Smooth muscle cell (in vitro differentiated cells): Measurements from ENCODE around the gene BRD7. TPM values are rescaled to one million over a fixed set of nuclear protein-coding genes. Genes with fewer than 3 reads are reported as not detected.

ENCODE experiments used
- DNase-seq: peaks from one replicate; lab custom pipeline; 2025; ENCODE audit not compliant: unreplicated experiment; lab: John Stamatoyannopoulos, UW
- H2AFZ ChIP-seq: fragments of 200-600 bp; sonication (generic); 2 replicates; pipeline ENCODE4 v1.6.0; 2016; ENCODE audit warnings: antibody characterized with exemption, low read depth, mild to moderate bottlenecking
- H3F3A ChIP-seq: fragments of 200-600 bp; sonication (generic); 2 replicates; pipeline ENCODE4 v1.6.0; 2017; ENCODE audit warnings: antibody characterized with exemption, low read depth
- H3K27ac ChIP-seq: fragments of 200-600 bp; sonication (generic); 2 replicates; pipeline ENCODE4 v1.5.1; 2016; ENCODE audit warnings: low read depth, mild to moderate bottlenecking
- H3K27me3 ChIP-seq: fragments of 200-600 bp; sonication (generic); 2 replicates; pipeline ENCODE4 v1.6.1; 2016; ENCODE audit warnings: low read depth, mild to moderate bottlenecking
- H3K36me3 ChIP-seq: fragments of 200-600 bp; sonication (generic); 2 replicates; pipeline ENCODE4 v1.5.1; 2016; ENCODE audit warnings: low read depth
- H3K4me1 ChIP-seq: fragments of 200-600 bp; sonication (generic); 2 replicates; pipeline ENCODE4 v1.5.1; 2016; ENCODE audit warnings: low read depth
- H3K4me2 ChIP-seq: fragments of 200-600 bp; sonication (generic); 2 replicates; pipeline ENCODE4 v1.6.0; 2016; ENCODE audit warnings: mild to moderate bottlenecking
- H3K4me3 ChIP-seq: fragments of 200-600 bp; sonication (generic); 2 replicates; pipeline ENCODE4 v1.5.1; 2016; ENCODE audit warnings: mild to moderate bottlenecking
- H3K79me2 ChIP-seq: fragments of 200-600 bp; sonication (generic); 2 replicates; pipeline ENCODE4 v1.6.0; 2016; ENCODE audit warnings: low read depth, mild to moderate bottlenecking
- H3K9ac ChIP-seq: fragments of 200-600 bp; sonication (generic); 2 replicates; pipeline ENCODE4 v1.6.0; 2016; ENCODE audit warnings: low read depth
- H3K9me3 ChIP-seq: fragments of 200-600 bp; sonication (generic); replicated peaks from 2 replicates; pipeline ENCODE4 v1.5.1; 2016; ENCODE audit warnings: low read depth
- H4K20me1 ChIP-seq: fragments of 200-600 bp; sonication (generic); 2 replicates; pipeline ENCODE4 v1.6.0; 2016; ENCODE audit warnings: low read depth
- WGBS: methylation state at CpG from one replicate; pipeline ENCODE4 v1.1.7; 2016; ENCODE audit warnings: low lambda C conversion rate; 5-methylcytosine and 5-hydroxymethylcytosine counted together
- polyA plus RNA-seq: library from polyadenylated mRNA; unstranded; fragments of >200 nt; fragmentation: Nextera tagmentation; extraction: Ambion mirVana; gene quantifications from 2 replicates; pipeline ENCODE4 v1.2.1, GENCODE V29; 2016
- total RNA-seq: library from RNA; depleted of rRNA; stranded (reverse); fragments of >200 nt; gene quantifications from 2 replicates; pipeline ENCODE4 v1.2.3, GENCODE V29; 2014
- TF ChIP-seq, protein P1 (sequence below): fragments of 200-600 bp; sonication (generic); IDR thresholded peaks from 2 replicates; pipeline ENCODE4 v1.5.1; 2017; ENCODE audit warnings: borderline replicate concordance, mild to moderate bottlenecking, antibody characterized with exemption; ENCODE audit not compliant: insufficient read depth, poor library complexity, severe bottlenecking

Gene BRD7
- total and polyA plus RNA-seq, 2 experiments from 2014 or later: 33.9 to 40.4 TPM

- TF ChIP-seq, protein P1, sequence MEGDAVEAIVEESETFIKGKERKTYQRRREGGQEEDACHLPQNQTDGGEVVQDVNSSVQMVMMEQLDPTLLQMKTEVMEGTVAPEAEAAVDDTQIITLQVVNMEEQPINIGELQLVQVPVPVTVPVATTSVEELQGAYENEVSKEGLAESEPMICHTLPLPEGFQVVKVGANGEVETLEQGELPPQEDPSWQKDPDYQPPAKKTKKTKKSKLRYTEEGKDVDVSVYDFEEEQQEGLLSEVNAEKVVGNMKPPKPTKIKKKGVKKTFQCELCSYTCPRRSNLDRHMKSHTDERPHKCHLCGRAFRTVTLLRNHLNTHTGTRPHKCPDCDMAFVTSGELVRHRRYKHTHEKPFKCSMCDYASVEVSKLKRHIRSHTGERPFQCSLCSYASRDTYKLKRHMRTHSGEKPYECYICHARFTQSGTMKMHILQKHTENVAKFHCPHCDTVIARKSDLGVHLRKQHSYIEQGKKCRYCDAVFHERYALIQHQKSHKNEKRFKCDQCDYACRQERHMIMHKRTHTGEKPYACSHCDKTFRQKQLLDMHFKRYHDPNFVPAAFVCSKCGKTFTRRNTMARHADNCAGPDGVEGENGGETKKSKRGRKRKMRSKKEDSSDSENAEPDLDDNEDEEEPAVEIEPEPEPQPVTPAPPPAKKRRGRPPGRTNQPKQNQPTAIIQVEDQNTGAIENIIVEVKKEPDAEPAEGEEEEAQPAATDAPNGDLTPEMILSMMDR: no peak
- Histone ChIP-seq H3K4me2 (no peak overlapping the region), H3K9ac (no peak overlapping the region), H4K20me1 (no peaks in the 10 kb centered on the region), H3K4me1 (peaks cover 9% of the 10 kb centered on the region), H3K27me3 (no peaks in the 10 kb centered on the region), H3K27ac (no peak overlapping the region), H3K36me3 (no peaks in the 10 kb centered on the region), H3K9me3 (no peaks in the 10 kb centered on the region), H3K79me2 (no peaks in the 10 kb centered on the region), H3F3A (no peaks in the 10 kb centered on the region), H3K4me3 (no peak overlapping the region), H2AFZ (no peak overlapping the region)
- DNase-seq: no peak
- WGBS: 85% methylated on average over 5 of the region's 5 CpGs
These were observed 17.4 kb upstream of the BRD7 start for GRCh38 chr16:50386139-50386538.

- WGBS: 88% methylated on average over 7 of the region's 7 CpGs
These were observed 15.8 kb upstream of the BRD7 start for GRCh38 chr16:50384500-50385135.

DNA sequence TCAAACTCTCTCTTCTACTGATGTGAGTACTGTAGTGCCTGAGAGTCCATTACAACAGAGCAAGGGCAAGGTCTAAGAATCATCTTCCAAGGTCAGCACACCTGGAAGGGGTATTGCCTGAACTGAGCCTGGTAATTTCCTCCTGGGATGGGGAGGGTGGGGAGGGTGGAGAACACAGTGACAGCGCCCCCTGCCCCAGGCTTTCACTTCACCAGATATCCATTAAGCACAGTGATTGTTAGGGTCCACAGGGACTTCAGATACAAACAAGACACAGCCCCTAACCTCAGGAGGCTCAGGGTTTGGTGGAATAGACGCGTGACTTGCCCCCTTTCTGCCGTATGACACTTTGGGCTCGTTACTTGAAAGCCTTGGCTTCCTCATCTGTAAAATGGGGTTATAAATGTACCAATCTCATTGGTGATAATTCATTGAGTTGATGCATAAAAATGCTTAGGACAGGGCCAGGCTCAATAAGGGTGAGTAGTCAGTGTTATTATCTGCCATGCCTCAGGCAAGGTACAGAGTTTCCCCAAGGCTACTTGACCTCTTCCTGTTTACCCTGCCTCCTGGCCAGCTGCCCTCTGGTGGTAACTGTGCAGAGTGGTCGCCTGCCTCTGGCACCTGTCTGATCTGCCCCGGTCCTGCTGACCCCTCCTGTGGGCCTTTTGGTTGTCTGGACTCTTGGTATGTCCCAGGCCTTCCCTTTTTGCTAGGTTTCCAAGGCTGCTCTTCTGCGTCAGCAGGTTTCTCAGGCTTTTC is 13.1 kb upstream of the BRD7 start:
- no peaks in the 10 kb centered on the region for H3K36me3 ChIP-seq
- no peaks in the 10 kb centered on the region for H3F3A ChIP-seq
- H2AFZ ChIP-seq: no peak overlapping the region
- no peaks in the 10 kb centered on the region for H3K79me2 ChIP-seq
- H3K4me2 ChIP-seq: no peak overlapping the region
- WGBS: 77% methylated on average over 8 of the region's 8 CpGs
- no peak for DNase-seq
- H3K9me3 ChIP-seq: no peaks in the 10 kb centered on the region
- H4K20me1 ChIP-seq: no peaks in the 10 kb centered on the region
- TF ChIP-seq, protein P1: no peak
- no peaks in the 10 kb centered on the region for H3K4me1 ChIP-seq
- H3K4me3 ChIP-seq: no peak overlapping the region
- H3K27me3 ChIP-seq: no peaks in the 10 kb centered on the region
- H3K9ac ChIP-seq: no peak overlapping the region
- no peak overlapping the region for H3K27ac ChIP-seq

More at GRCh38 chr16:50384500-50385135, 15.8 kb upstream of the BRD7 start:
- DNase-seq: no peak
- Histone ChIP-seq H3K9me3 (no peaks in the 10 kb centered on the region), H3K4me2 (no peak overlapping the region), H3K79me2 (no peaks in the 10 kb centered on the region), H3K27me3 (no peaks in the 10 kb centered on the region), H3F3A (no peaks in the 10 kb centered on the region), H3K9ac (no peak overlapping the region), H3K36me3 (no peaks in the 10 kb centered on the region), H4K20me1 (no peaks in the 10 kb centered on the region), H2AFZ (no peak overlapping the region), H3K4me3 (no peak overlapping the region), H3K4me1 (no peaks in the 10 kb centered on the region), H3K27ac (no peak overlapping the region)
- TF ChIP-seq, protein P1: no peak
